HG03159 (cell line): ENCODE measurements around the gene CXorf51A.
"Not testable (repeated sequence)": the region's sequence is repeated elsewhere in the genome, so short reads cannot be mapped to it uniquely, and the experiment has no call there.

ENCODE experiments used
- ATAC-seq: cut with Tn5 transposase; IDR thresholded peaks from one replicate; pipeline ENCODE4 v1.9.1; 2021; ENCODE audit warnings: mild to moderate bottlenecking, moderate library complexity; ENCODE audit not compliant: unreplicated experiment

Gene CXorf51A

GRCh38 chrX:146814644-146815043 lies at the start of gene CXorf51A:
TSS of gene CXorf51A (minus strand) at chrX:146814744. CDS start at chrX:146814723, 21 bp downstream.
- ATAC-seq: not testable (repeated sequence)

GRCh38 chrX:146863566-146863965 lies 49.0 kb upstream of the CXorf51A start:
- ATAC-seq: no peak

GRCh38 chrX:146854281-146854680 lies 39.7 kb upstream of the CXorf51A start:
- no peak for ATAC-seq

- ATAC-seq: no peak
These were observed 17.4 kb upstream of the CXorf51A start for GRCh38 chrX:146831994-146832393.

GRCh38 chrX:146809471-146809870 lies 5.1 kb downstream of the CXorf51A start, which contains the start of gene CXorf51B:
TSS of gene CXorf51B (plus strand) at chrX:146809771. CDS start at chrX:146809792, 21 bp downstream.
- not testable (repeated sequence) for ATAC-seq
